NCI-H524 (cell line): ENCODE data around the gene SHISAL2B.
A peak's percentile ranks its signal among the peaks of the same experiment; 100 is the strongest.
"Not testable (repeated sequence)": the region's sequence is repeated elsewhere in the genome, so short reads cannot be mapped to it uniquely, and the experiment has no call there.

Source experiments
- DNase-seq, 2 experiments: peaks; one replicate each; lab custom pipeline; 2025; lab: John Stamatoyannopoulos, UW

Gene SHISAL2B

DNA sequence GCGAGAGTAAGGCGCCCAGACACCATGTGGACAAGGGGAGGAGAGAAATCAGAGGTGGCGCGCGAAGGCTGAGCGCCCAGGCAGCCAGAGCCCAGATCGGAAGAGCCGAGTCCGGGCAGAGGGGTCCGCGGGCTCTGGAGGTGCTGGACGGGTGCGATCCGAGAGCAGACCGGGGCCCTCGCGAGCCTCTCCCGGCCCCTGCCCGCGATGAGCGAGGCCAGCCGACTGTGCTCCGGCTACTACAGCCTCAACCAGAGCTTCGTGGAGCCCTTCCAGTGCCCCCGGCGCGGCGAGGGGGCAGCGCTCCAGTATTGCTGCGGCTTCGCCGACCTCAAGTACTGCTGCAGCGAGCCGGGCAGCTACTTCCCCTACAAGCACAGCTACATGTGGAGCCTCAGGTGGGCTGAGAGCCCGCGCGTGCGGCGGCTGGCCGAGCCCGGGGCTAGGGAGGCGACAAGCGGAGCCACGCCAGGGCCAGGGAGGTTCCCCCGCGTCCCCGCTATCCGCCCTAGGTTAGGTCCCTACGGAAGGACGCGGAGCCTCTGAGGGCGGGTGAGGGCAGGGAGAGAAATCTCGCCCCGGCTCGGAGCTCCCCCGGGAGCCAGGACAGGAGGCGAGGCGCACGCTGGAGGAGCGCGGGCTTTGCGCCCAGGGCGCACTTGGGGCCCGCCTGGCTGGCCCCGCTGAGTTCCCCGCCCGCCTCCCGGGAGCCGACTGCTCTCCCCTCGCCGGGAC, at the start of gene SHISAL2B:
Gene SHISAL2B, plus strand, starts transcription at position 87 of the 735 bp plus-strand sequence. Its CDS starts 121 bp downstream, at position 208.
- DNase-seq = peak; percentile 50 to 67

DNA sequence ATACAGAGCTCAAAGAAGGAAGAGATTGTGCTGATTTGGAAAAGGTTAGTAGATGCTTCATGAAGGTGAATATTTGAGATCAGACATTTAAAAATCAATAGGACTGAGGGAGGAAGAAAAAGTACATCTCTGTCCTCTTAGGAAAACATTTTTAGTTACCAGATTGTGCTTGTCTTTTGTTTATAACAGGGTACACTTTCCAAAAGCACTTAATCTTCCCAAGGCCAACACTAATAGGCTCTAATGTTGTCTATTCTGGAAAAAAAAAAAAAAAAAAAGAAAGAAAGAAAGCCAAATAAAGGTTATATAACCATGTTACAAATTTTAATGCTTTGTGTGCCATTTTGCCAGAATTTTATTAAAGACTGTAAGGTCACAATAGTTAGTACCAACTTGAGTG, 45.5 kb upstream of the SHISAL2B start:
- no peak for DNase-seq

DNA sequence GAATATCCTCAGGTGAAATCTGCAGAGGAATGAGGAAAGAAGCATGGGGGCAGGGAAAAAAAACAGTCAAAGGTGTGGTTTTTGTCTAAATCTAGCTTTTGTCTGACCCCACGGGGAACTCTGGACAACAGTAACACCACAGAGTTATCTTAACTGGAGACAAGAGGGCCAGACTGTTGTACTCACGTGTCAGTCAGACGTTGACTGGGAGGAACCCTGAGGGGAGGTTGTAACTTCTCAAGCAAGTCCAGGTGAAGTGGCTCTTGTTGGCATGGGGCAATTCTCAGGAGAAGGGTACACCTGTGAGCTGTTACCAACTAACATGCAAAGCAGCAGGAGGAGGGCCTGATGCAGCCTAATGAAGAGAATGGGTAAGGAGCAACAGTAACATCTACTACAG, 44.1 kb upstream of the SHISAL2B start:
- DNase-seq = no peak

DNA sequence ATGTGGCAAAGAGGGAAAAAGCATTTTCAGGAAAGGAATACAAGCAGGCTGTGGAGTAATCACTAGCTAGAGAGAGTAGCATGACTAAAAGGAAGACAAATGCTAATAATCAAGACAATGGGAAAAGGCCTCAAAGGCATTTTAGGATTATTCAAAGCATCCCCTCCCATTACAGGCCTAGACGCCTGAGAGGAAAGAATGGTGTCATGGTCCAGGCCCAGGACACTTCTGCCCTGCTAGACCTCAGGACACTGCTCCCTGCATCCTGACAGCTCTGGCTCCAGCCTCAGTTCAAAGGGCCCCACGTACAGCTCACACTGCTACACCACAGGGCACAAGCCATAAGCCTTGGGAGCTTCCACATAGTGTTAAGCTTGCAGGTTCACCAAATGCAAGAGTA, 40.8 kb upstream of the SHISAL2B start:
- no peak for DNase-seq

- no peak for DNase-seq
Measured at GRCh38 chr5:64653766-64654560, 36.3 kb upstream of the SHISAL2B start.

DNA sequence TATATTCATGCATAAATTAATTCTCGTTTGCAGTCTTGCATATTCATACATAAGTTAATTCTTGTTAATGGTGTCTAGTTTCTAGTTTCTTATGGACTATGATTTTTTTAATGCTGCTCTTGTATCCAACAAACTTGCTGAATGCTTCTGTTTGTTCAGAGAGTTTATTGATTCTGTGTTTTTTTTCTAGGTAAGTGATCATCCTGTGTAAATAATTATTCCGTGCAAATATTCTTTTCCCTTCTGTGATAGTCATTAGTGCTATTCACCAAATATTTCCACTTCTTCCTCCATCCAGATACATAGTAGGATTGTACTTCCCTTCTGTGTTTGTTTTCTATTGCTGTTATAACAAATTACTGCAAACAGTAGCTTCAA, 35.8 kb upstream of the SHISAL2B start:
- no peak for DNase-seq

- DNase-seq = no peak
Measured at GRCh38 chr5:64655596-64655995, 34.7 kb upstream of the SHISAL2B start.

GRCh38 chr5:64659289-64659688, 31.0 kb upstream of the SHISAL2B start:
- DNase-seq = no peak

GRCh38 chr5:64663181-64663580, 27.1 kb upstream of the SHISAL2B start:
- DNase-seq = not testable (repeated sequence)

DNA sequence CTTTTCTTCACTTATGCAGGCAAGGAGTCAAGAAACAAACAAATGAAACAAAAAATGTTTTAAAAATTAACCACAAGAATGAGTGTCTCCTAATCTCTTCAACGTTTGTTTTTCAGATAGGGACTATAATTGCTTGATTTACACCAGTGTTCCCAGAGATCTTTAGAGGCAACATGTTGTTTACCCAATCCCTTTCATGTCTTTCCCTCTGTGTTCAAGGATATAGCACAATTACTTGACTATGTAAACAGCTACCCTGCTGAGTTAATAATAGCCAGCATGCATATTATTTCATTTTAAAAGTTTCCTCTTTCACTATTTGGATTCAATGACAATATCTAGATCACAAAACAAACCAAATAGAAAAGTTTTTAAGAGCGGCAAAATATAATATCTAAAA, 25.1 kb upstream of the SHISAL2B start:
- DNase-seq = no peak

GRCh38 chr5:64666078-64666477, 24.2 kb upstream of the SHISAL2B start:
- no peak for DNase-seq

- no peak for DNase-seq
Measured at GRCh38 chr5:64667068-64667467, 23.2 kb upstream of the SHISAL2B start.

DNA sequence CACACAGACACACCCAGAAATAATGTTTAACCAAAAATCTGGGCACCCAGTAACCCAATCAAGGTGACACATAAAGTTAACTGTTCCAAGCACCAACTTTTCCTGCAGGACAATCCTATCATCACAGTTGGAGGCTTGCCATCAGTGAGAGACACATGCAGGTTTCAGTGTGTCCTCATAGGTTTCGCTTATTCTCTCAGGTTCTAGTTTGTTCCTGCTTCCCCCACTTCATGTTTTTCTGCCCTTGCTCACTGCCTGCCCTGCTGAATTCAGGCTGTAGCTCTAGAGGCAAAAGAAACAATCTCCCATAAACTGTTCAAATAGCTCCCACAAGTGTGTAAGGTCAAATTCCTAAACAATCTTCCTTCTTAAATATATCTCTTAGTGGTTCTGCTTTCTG, 20.0 kb upstream of the SHISAL2B start:
- DNase-seq = no peak

GRCh38 chr5:64671678-64672077, 18.6 kb upstream of the SHISAL2B start:
- DNase-seq = no peak

DNA sequence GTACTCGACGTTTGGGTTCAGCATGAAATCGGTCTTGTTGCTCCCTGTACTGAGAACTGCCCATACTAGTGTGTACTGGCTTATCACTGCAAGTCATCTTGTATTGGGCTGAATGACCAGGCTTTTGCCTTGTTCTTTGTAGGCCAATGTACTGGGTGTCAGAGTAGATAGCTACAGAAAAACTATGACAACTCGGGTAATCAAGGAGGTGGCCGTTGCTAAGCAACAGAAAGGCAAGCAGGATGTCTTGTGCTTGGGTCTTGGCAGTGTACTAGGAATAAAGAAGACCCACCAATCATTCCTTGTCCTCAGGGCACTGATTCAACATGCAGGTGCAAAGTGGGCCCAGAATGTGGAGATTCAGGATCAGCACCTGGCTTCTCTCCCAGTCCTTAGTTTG, 11.9 kb upstream of the SHISAL2B start:
- DNase-seq = peak in 1 of 2 experiments; percentile 23

DNA sequence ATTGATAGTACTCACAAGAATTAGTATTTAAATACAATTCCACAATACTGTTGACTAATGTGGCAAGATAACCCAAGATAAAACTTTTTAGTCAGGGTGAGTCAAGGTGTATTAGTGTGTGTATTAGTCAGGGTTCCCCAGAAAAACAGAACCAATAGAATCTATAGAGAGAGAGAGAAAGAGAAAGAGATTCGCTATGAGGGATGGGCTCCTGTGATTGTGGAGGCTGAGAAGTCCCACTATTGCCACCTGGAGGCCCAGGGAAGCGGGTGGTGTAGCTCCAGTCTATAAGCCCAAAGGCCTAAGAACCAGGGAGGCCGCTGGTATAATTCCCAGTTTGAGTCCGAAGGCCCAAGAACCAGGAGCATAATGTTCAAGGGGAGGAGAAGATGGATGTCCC, 10.0 kb upstream of the SHISAL2B start:
- peak; percentile 3 to 13 for DNase-seq

GRCh38 chr5:64682608-64683007, 7.7 kb upstream of the SHISAL2B start:
- no peak for DNase-seq

DNA sequence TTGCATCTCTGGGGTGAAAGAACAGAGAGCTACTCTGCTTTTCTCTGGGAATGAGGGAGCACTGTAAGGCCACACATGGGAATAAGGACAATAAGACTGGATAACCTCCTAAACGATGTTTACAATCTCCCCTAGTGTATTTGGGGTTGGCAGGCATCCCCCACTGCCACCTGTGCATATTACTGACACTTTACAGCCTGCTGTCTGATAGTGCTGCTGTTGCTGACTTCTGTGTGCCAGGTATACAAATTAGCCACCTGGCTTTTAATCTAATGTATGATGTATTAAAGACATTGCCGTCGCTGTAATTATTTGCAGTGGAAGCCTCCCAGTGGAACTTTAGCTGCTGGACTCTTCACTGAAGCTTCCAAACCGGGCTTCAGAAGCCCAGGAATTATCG, 4.4 kb upstream of the SHISAL2B start:
- DNase-seq = no peak

GRCh38 chr5:64688391-64688790, 1.9 kb upstream of the SHISAL2B start:
- no peak for DNase-seq

GRCh38 chr5:64688965-64689364, 1.3 kb upstream of the SHISAL2B start:
- DNase-seq = no peak

DNA sequence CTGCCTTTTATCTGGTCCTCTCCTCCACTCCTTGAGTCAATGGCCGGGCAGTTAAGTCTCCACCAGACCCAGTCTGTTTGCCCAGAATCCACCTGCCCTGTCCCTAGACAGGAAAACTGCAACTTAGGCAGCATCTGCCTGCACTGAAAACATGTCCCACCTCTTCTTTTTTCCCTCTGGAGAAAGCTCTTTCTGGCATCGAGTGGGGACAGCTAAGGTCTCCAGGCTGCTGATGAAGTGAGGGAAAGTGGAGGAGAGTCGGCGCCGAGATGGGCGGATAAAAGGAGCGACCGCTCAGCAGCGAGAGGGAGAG, 243 bp upstream of the SHISAL2B start:
- DNase-seq = no peak

DNA sequence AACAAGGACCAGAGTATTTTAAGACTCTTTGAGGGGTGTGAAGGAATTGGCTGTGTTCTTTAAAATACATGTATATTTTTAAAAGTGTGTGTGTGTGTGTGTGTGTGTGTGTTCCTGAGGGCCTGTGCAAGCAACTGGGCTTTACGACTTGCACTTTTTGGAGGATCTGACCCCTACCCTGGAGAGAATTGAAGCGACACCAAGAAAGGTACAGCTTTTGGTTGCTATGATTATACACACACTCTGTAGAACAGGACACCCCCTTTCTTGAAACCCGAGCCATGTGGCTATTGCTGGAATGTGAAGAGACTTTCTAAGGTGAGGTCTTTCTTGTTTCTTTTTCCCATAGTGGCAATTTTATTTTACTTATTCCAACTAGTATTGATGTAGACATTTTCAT, 988 bp downstream of the SHISAL2B start:
- DNase-seq = no peak

DNA sequence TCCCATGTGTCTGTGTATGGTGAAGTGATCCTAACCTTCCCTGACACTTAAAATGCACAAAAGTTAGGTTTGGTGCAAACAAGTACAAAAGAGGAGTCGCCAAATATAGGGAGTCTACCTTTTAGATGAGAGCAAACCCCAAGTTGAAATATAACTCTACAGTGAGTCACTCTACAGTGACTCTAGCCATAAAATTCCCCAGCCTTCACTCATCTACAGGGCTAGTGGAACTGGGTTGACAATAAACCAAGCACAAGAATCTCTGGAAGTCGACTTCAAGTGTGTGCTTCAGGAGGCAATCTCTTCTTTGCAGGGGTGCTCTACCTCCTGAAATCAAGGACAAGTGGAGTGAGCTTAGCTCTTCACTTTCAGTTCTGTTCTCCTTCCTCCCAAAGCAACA, 3.3 kb downstream of the SHISAL2B start:
- DNase-seq = no peak

DNA sequence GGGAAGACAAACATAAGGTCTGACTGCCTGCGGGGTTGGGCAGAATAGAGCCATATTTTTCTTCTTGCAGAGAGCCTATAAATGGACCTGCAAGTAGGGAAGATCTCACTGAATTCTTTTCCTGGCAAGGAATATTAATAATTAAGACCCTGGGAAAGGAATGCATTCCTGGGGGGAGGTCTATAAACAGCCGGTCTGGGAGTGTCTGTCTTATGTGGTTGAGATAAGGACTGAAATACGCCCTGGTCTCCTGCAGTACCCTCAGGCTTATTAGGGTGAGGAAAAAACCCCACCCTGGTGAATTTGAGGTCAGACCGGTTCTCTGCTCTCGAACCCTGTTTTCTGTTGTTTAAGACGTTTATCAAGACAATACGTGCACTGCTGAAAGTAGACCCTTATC, 6.1 kb downstream of the SHISAL2B start:
- not testable (repeated sequence) for DNase-seq
